ENCODE measurements around the gene SELENOI.
A peak's percentile ranks its signal among the peaks of the same experiment; 100 is the strongest.

Gene SELENOI

GRCh38 chr2:26400723-26401122 lies 54.8 kb downstream of the SELENOI start:
- no peak for DNase-seq (ENCODE audit: extremely low read depth, low read depth)
- TF ChIP-seq CTCF (IDR thresholded peaks at IDR 0.05; ENCODE audit: low read depth, low read length): no peak

GRCh38 chr2:26401739-26402541 lies 56.0 kb downstream of the SELENOI start, which contains the start of gene DRC1:
Gene DRC1, plus strand, starts transcription at chr2:26401920. Its CDS starts 70 bp downstream, at chr2:26401990.
- no peak; the same call in 1 of the 2 replicates for TF ChIP-seq CTCF (IDR thresholded peaks at IDR 0.05; ENCODE audit: low read depth, low read length)
- peak; percentile 22 for DNase-seq (ENCODE audit: extremely low read depth, low read depth)

DNA sequence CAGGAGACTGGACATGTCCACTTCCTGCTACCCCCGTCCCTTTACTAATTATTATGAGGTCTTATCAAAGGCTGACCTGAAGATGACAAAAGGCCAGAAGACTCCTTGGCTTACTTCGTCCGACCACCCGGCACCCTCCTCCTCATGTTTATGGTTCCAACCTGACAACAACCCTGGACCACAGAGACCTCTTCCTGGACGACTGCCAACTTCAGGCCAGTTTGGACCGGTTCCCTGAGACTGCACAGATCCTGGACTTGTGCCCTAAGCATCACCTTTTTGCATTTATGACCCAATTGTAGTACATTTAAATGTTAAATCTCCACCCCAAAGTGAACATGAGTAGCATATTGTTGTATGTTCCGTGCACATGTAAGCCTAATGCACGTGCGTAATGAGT lies 61.6 kb downstream of the SELENOI start:
- no peak for DNase-seq (ENCODE audit: extremely low read depth, low read depth)
- no peak for TF ChIP-seq CTCF (IDR thresholded peaks at IDR 0.05; ENCODE audit: low read depth, low read length)

- TF ChIP-seq CTCF (IDR thresholded peaks at IDR 0.05; ENCODE audit: low read depth, low read length): no peak
- DNase-seq (ENCODE audit: extremely low read depth, low read depth): no peak
These were observed 63.8 kb downstream of the SELENOI start for GRCh38 chr2:26409785-26410184.

GRCh38 chr2:26410764-26411243 lies 64.9 kb downstream of the SELENOI start:
- DNase-seq (ENCODE audit: extremely low read depth, low read depth): no peak
- TF ChIP-seq CTCF (IDR thresholded peaks at IDR 0.05; ENCODE audit: low read depth, low read length): no peak

- no peak for DNase-seq (ENCODE audit: extremely low read depth, low read depth)
- no peak for TF ChIP-seq CTCF (IDR thresholded peaks at IDR 0.05; ENCODE audit: low read depth, low read length)
These were observed 65.5 kb downstream of the SELENOI start for GRCh38 chr2:26411419-26411818.

DNA sequence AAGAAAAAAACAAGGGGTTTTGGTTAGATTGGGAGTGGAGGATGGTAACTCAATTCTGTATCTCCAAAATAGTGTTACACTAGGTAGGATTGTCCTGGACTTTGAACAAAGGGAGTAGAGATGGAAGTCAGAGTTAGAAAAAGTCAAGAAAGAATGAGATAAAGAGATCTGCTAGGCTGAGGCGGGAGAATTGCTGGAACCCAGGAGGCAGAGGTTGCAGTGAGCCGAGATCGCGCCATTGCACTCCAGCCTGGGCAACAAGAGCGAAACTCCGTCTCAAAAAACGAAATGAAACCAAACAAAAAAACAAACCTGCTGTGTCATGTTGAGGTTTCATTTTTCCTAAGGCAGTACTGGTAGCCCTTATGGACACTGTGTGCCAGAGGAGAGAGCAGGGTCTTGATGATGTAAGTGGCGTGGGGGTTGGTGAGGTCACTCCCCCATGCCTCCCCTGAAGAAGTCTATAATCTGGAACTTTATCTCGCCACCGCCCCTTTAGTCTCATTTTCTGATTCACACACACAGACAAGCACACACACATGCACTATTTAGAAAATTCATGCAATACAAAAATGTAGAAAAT lies 66.2 kb downstream of the SELENOI start:
- no peak for DNase-seq (ENCODE audit: extremely low read depth, low read depth)

More for the DNA sequence above, 66.2 kb downstream of the SELENOI start:
- no peak for TF ChIP-seq CTCF (IDR thresholded peaks at IDR 0.05; ENCODE audit: low read depth, low read length)

Measured in AG09319 (cell line).